K562 (cell line): Measurements from ENCODE around the gene TUT7. TPM values are rescaled to one million over a fixed set of nuclear protein-coding genes. Genes with fewer than 3 reads are reported as not detected.

Experiments used
- ATAC-seq: fragments of 200-7000 bp; cut with Tn5 transposase; 3 replicates; pipeline ENCODE4 v1.9.1; 2020; ENCODE audit warnings: moderate library complexity
- BruUV-seq: library from RNA; stranded (reverse); fragments of 400-500 nt; replicated peaks from 2 replicates; lab custom pipeline; 2021; lab: Mats Ljungman, UMichigan
- CTCF ChIA-PET: fragments of 300-600 bp; formaldehyde crosslinking; extraction: SDS; loops from one replicate; lab custom pipeline; 2021; ENCODE audit warnings: low intra/inter-chr PET ratio; lab: Yijun Ruan, JAX
- POLR2A ChIA-PET: fragments of 300-600, 350-650 bp; sonication (Branson Sonifier 250); formaldehyde crosslinking; extraction: SDS; loops from one replicate; lab custom pipeline; 2021; ENCODE audit warnings: antibody characterized with exemption, inconsistent platforms; lab: Yijun Ruan, JAX
- DNase-seq, 4 experiments: peaks; one replicate each; pipeline versions ENCODE4 v3.0.0 to v3.0.0-alpha.2; 2011 to 2018; ENCODE audit warnings: low spot score in 3 of 4, mixed read lengths in 3 of 4; ENCODE audit errors: extremely low read depth in 1 of 4
- FAIRE-seq: peaks from 2 replicates; lab custom pipeline; 2011; peaks lifted over from hg19 to GRCh38; lab: Jason Lieb, UNC
- H2AFZ ChIP-seq: 2 replicates; pipeline ENCODE4 v1.6.0; 2011; ENCODE audit warnings: low read depth, low read length, control low read depth, inconsistent platforms
- H3K27ac ChIP-seq: fragments of 200-600 bp; 3 replicates; pipeline ENCODE4 v1.8.0; 2011; ENCODE audit warnings: low read depth, mild to moderate bottlenecking, control low read depth, inconsistent platforms, low read length, moderate library complexity, mixed read lengths; ENCODE audit errors: extremely low read depth
- H3K27me3 ChIP-seq, 2 experiments: fragments of 300-600 bp in 1 of 2; 2 replicates in 1 of 2; 3 replicates in 1 of 2; pipeline versions ENCODE4 v1.6.0 to v1.8.0; 2011; ENCODE audit warnings: inconsistent platforms in 2 of 2, low read length in 2 of 2, mild to moderate bottlenecking in 1 of 2, mixed read lengths in 1 of 2, moderate library complexity in 1 of 2; ENCODE audit not compliant: control insufficient read depth in 2 of 2, insufficient read depth in 2 of 2
- H3K36me3 ChIP-seq: fragments of 300-600 bp; 3 replicates; pipeline ENCODE4 v1.8.0; 2011; ENCODE audit warnings: mild to moderate bottlenecking, low read length, inconsistent platforms; ENCODE audit not compliant: control insufficient read depth, insufficient read depth
- H3K4me1 ChIP-seq, 2 experiments: fragments of 200-600 bp in 1 of 2; replicated peaks in 1 of 2; 2 replicates in 1 of 2; 3 replicates in 1 of 2; pipeline versions ENCODE4 v1.5.1 to v1.8.0; 2011; ENCODE audit warnings: inconsistent platforms in 2 of 2, low read length in 2 of 2, mild to moderate bottlenecking in 1 of 2, mixed read lengths in 1 of 2, moderate library complexity in 1 of 2; ENCODE audit not compliant: control insufficient read depth in 2 of 2, insufficient read depth in 2 of 2
- H3K4me2 ChIP-seq: 2 replicates; pipeline ENCODE4 v1.6.1; 2011; ENCODE audit warnings: low read length, control low read depth, inconsistent platforms, mixed read lengths; ENCODE audit not compliant: insufficient read depth
- H3K4me3 ChIP-seq: fragments of 200-600 bp; sonication (generic), shearing (Covaris generic); 2 replicates; pipeline ENCODE4 v1.5.1; 2016; ENCODE audit warnings: control low read depth, inconsistent platforms
- H3K79me2 ChIP-seq: fragments of 200-600 bp; 3 replicates; pipeline ENCODE4 v1.8.0; 2011; ENCODE audit warnings: low read length, inconsistent platforms; ENCODE audit not compliant: control insufficient read depth, insufficient read depth
- H3K9ac ChIP-seq, 2 experiments: 2 replicates each; pipeline versions ENCODE4 v1.6.0 to v1.6.1; 2011; ENCODE audit warnings: low read depth in 2 of 2, low read length in 2 of 2, control low read depth in 1 of 2, inconsistent platforms in 1 of 2, mild to moderate bottlenecking in 1 of 2, mixed read lengths in 1 of 2; ENCODE audit not compliant: insufficient read depth in 1 of 2
- H3K9me1 ChIP-seq: one replicate; pipeline ENCODE4 v1.6.0; 2011; ENCODE audit warnings: inconsistent platforms, mild to moderate bottlenecking, low read length, moderate library complexity; ENCODE audit not compliant: control insufficient read depth, insufficient read depth
- H3K9me3 ChIP-seq: replicated peaks from 2 replicates; pipeline ENCODE4 v1.5.1; 2011; ENCODE audit warnings: low read depth, low read length, inconsistent platforms; ENCODE audit not compliant: control insufficient read depth, insufficient read depth
- H4K20me1 ChIP-seq: replicated peaks from 2 replicates; pipeline ENCODE4 v1.6.1; 2011; ENCODE audit warnings: low read length, inconsistent platforms, mixed read lengths; ENCODE audit not compliant: control insufficient read depth, insufficient read depth
- DPF2 ChIP-seq: fragments of 450-650 bp; IDR thresholded peaks from 2 replicates; pipeline ENCODE4 v1.6.1; 2016
- POLR2AphosphoS2 ChIP-seq: IDR thresholded peaks from 2 replicates; pipeline ENCODE4 v1.6.1; 2012; ENCODE audit warnings: low read length, improper control_type of control experiment
- PYGO2 ChIP-seq: fragments of 450-650 bp; IDR thresholded peaks from 2 replicates; pipeline ENCODE4 v1.6.1; 2016; ENCODE audit warnings: mild to moderate bottlenecking, missing genetic modification characterization, moderate library complexity, missing compliant biosample characterization
- SNIP1 ChIP-seq: fragments of 450-650 bp; IDR thresholded peaks from 2 replicates; pipeline ENCODE4 v1.7.1; 2017; ENCODE audit warnings: low read depth, mild to moderate bottlenecking
- TCF7 ChIP-seq: sonication (generic); IDR thresholded peaks from 2 replicates; pipeline ENCODE4 v1.6.1; 2016; ENCODE audit warnings: antibody characterized with exemption, borderline replicate concordance
- ZBTB12 ChIP-seq: fragments of 250-450 bp; sonication (Bioruptor Pico); IDR thresholded peaks from 2 replicates; pipeline ENCODE4 v1.4.0; 2020
- ZNF184 ChIP-seq: sonication (generic); formaldehyde crosslinking; IDR thresholded peaks from 2 replicates; pipeline ENCODE4 v1.5.0; 2020; ENCODE audit warnings: missing genetic modification reagents
- WGBS: fragments of 100-300 bp; shearing (Covaris generic); methylation state at CpG from one replicate; pipeline ENCODE4 v1.1.6; 2016; ENCODE audit warnings: low coverage, mixed read lengths; ENCODE audit not compliant: insufficient coverage; ENCODE audit errors: missing lambda C conversion rate; 5-methylcytosine and 5-hydroxymethylcytosine counted together
- in situ Hi-C: fragments of 300-500 bp; cut with MboI; formaldehyde crosslinking; loops from 4 replicates; pipeline ENCODE4 v1.15.0; 2018; ENCODE audit warnings: inconsistent platforms, mixed read lengths
- intact Hi-C: fragments of 100-400 bp; cut with micrococcal nuclease; formaldehyde crosslinking; loops from 2 replicates; pipeline ENCODE4 v1.14.2; 2022
- polyA plus RNA-seq, 8 experiments: library from polyadenylated mRNA; depleted of rRNA in 4 of 8; stranded (reverse) in 5 of 8; unstranded in 3 of 8; fragments of >200 nt; fragmentation: Nextera tagmentation in 2 of 8; fragmentation: Illumina TruSeq in 1 of 8; extraction: Ambion mirVana in 2 of 8; extraction: Trizol in 1 of 8; gene quantifications; 2 replicates each; pipeline versions ENCODE4 v1.2.1 to v1.2.3, GENCODE V29; 2011 to 2014; ENCODE audit warnings: inconsistent platforms in 1 of 8, missing spikeins in 1 of 8
- total RNA-seq, 7 experiments: library from RNA; depleted of rRNA in 6 of 7; stranded (reverse); fragments of >200 nt in 6 of 7; fragmentation: Illumina TruSeq in 2 of 7; extraction: Trizol in 2 of 7; gene quantifications; 2 replicates each; pipeline versions ENCODE4 v1.2.1 to v1.2.3, GENCODE V29; 2011 to 2021; ENCODE audit warnings: low replicate concordance in 1 of 7

The TUT7 gene
- total and polyA plus RNA-seq, 9 of the 15 experiments (the other 6 are each of a cell fraction or from before 2014, with no cell fraction given) = 5.9 to 26.9 (median 15.2) TPM

- Histone ChIP-seq H3K79me2 (no peaks in the 10 kb centered on the region), H3K4me2 (no peak overlapping the region), H4K20me1 (no peaks in the 10 kb centered on the region), H3K36me3 (no peaks in the 10 kb centered on the region), H3K9me3 (no peaks in the 10 kb centered on the region), H3K27me3 (no peaks in the 10 kb centered on the region), H3K27ac (no peak overlapping the region), H3K9ac (no peak overlapping the region), H2AFZ (no peak overlapping the region), H3K4me1 (no peaks in the 10 kb centered on the region), H3K4me3 (no peak overlapping the region), H3K9me1 (no peaks in the 10 kb centered on the region)
- no peak for FAIRE-seq
- in situ Hi-C loops = no loop called here
- ChIA-PET CTCF (no interaction called here), POLR2A (no interaction called here)
- TF ChIP-seq POLR2AphosphoS2 (no peak), ZBTB12 (CRISPR knock-in tag) (no peak), PYGO2 (tag) (no peak), DPF2 (no peak), TCF7 (no peak), SNIP1 (no peak), ZNF184 (CRISPR knock-in tag) (no peak)
- WGBS = 64% methylated on average over 3 of the region's 3 CpGs
- intact Hi-C loops = no loop called here
- no TSS peak for BruUV-seq
- DNase-seq = no peak
- no peak for ATAC-seq
Measured at GRCh38 chr9:86253577-86253976, 100.6 kb downstream of the TUT7 start.
